GM23338 (cell line): ENCODE data around the gene EXOC6. TPM values are rescaled to one million over a fixed set of nuclear protein-coding genes. Genes with fewer than 3 reads are reported as not detected.

Experiments used
- ATAC-seq: fragments of 200-7000 bp; cut with Tn5 transposase; 3 replicates; pipeline ENCODE4 v1.9.1; 2020
- DNase-seq: peaks from one replicate; pipeline ENCODE4 v3.0.0-alpha.2; 2015; ENCODE audit warnings: low spot score
- H2AFZ ChIP-seq: fragments of 200-600 bp; sonication (generic); 2 replicates; pipeline ENCODE4 v1.8.0; 2016; ENCODE audit warnings: antibody characterized with exemption, mild to moderate bottlenecking, moderate library complexity
- H3F3A ChIP-seq: fragments of 200-600 bp; sonication (generic); replicated peaks from 2 replicates; pipeline ENCODE4 v1.8.0; 2017; ENCODE audit warnings: antibody characterized with exemption, mixed run types, low read depth
- H3K27ac ChIP-seq: fragments of 200-600 bp; sonication (generic); 2 replicates; pipeline ENCODE4 v1.6.1; 2016; ENCODE audit warnings: low read depth
- H3K27me3 ChIP-seq: fragments of 200-600 bp; sonication (generic); 2 replicates; pipeline ENCODE4 v1.8.0; 2016; ENCODE audit warnings: mild to moderate bottlenecking, mixed run types, moderate library complexity; ENCODE audit not compliant: insufficient read depth
- H3K36me3 ChIP-seq: fragments of 200-600 bp; sonication (generic); 2 replicates; pipeline ENCODE4 v1.8.0; 2016; ENCODE audit warnings: mild to moderate bottlenecking; ENCODE audit not compliant: insufficient read depth
- H3K4me1 ChIP-seq: fragments of 200-600 bp; sonication (generic); 2 replicates; pipeline ENCODE4 v1.8.0; 2016; ENCODE audit warnings: mild to moderate bottlenecking, moderate library complexity; ENCODE audit not compliant: insufficient read depth
- H3K4me2 ChIP-seq: fragments of 200-600 bp; sonication (generic); 2 replicates; pipeline ENCODE4 v1.7.1; 2017; ENCODE audit warnings: mixed run types
- H3K4me3 ChIP-seq: fragments of 200-600 bp; sonication (generic); 2 replicates; pipeline ENCODE4 v1.6.1; 2016; ENCODE audit warnings: mixed run types
- H3K79me2 ChIP-seq: fragments of 200-600 bp; sonication (generic); replicated peaks from 2 replicates; pipeline ENCODE4 v1.8.0; 2017; ENCODE audit warnings: mild to moderate bottlenecking; ENCODE audit not compliant: insufficient read depth
- H3K9me2 ChIP-seq: fragments of 200-600 bp; sonication (generic); 2 replicates; pipeline ENCODE4 v1.8.0; 2017; ENCODE audit not compliant: insufficient read depth
- H4K20me1 ChIP-seq: fragments of 200-600 bp; sonication (generic); replicated peaks from 2 replicates; pipeline ENCODE4 v1.8.0; 2017; ENCODE audit warnings: mild to moderate bottlenecking; ENCODE audit not compliant: insufficient read depth
- H3K27ac Mint-ChIP-seq: 2 replicates; pipeline ENCODE4 v1.8.0; 2020; ENCODE audit warnings: inconsistent platforms, mild to moderate bottlenecking, moderate library complexity, mixed read lengths
- H3K27me3 Mint-ChIP-seq: 3 replicates; pipeline ENCODE4 v1.8.0; 2022; ENCODE audit warnings: low read depth, mild to moderate bottlenecking, moderate library complexity, mixed read lengths, inconsistent platforms; ENCODE audit not compliant: insufficient read depth, poor library complexity
- H3K36me3 Mint-ChIP-seq: 3 replicates; pipeline ENCODE4 v1.8.0; 2021; ENCODE audit warnings: low read depth, mild to moderate bottlenecking, inconsistent platforms, moderate library complexity, mixed read lengths
- H3K4me1 Mint-ChIP-seq: 3 replicates; pipeline ENCODE4 v1.8.0; 2020; ENCODE audit warnings: mild to moderate bottlenecking, inconsistent platforms, mixed read lengths
- H3K4me3 Mint-ChIP-seq: 3 replicates; pipeline ENCODE4 v1.8.0; 2021; ENCODE audit warnings: moderate library complexity, mild to moderate bottlenecking, inconsistent platforms, mixed read lengths
- H3K9me3 Mint-ChIP-seq: 3 replicates; pipeline ENCODE4 v1.8.0; 2020; ENCODE audit warnings: moderate library complexity, mild to moderate bottlenecking, inconsistent platforms, mixed read lengths
- CREB1 ChIP-seq: fragments of 250-450 bp; sonication (Bioruptor Pico); IDR thresholded peaks from 2 replicates; pipeline ENCODE4 v1.5.0; 2020; ENCODE audit warnings: low read depth, mild to moderate bottlenecking, moderate library complexity
- CTCF ChIP-seq, 2 experiments: fragments of 200-600 bp in 1 of 2; sonication (generic) in 1 of 2; conservative IDR thresholded peaks; 2 replicates each; pipeline versions ENCODE4 v1.5.1 to v1.6.1; 2016 to 2017; ENCODE audit warnings: antibody characterized with exemption in 2 of 2, low read depth in 2 of 2, mild to moderate bottlenecking in 2 of 2, moderate library complexity in 1 of 2
- EZH2 ChIP-seq: fragments of 200-600 bp; sonication (generic); IDR thresholded peaks from one replicate; pipeline ENCODE4 v1.8.0; 2017; ENCODE audit warnings: antibody characterized with exemption, mild to moderate bottlenecking, low read depth; ENCODE audit not compliant: unreplicated experiment
- EZH2phosphoT487 ChIP-seq: fragments of 200-600 bp; sonication (generic); IDR thresholded peaks from one replicate; pipeline ENCODE4 v1.8.1; 2018; ENCODE audit warnings: antibody characterized with exemption; ENCODE audit not compliant: unreplicated experiment
- JUNB ChIP-seq: IDR thresholded peaks from one replicate; pipeline ENCODE4 v1.6.1; 2016; ENCODE audit warnings: antibody characterized with exemption; ENCODE audit not compliant: unreplicated experiment
- NANOG ChIP-seq: IDR thresholded peaks from 2 replicates; pipeline ENCODE4 v1.6.1; 2016; ENCODE audit warnings: antibody characterized with exemption, borderline replicate concordance
- POLR2AphosphoS5 ChIP-seq: IDR thresholded peaks from 2 replicates; pipeline ENCODE4 v1.6.1; 2016; ENCODE audit warnings: antibody characterized with exemption, low read depth
- STAT1 ChIP-seq: IDR thresholded peaks from one replicate; pipeline ENCODE4 v1.6.1; 2016; ENCODE audit warnings: antibody characterized with exemption; ENCODE audit not compliant: unreplicated experiment
- ZNF114 ChIP-seq: fragments of 250-450 bp; sonication (Bioruptor Pico); IDR thresholded peaks from 2 replicates; pipeline ENCODE4 v1.5.0; 2020; ENCODE audit warnings: mild to moderate bottlenecking, moderate library complexity
- ZNF331 ChIP-seq: fragments of 250-450 bp; sonication (Bioruptor Pico); IDR thresholded peaks from 2 replicates; pipeline ENCODE4 v1.5.0; 2020; ENCODE audit warnings: low read depth, mild to moderate bottlenecking, moderate library complexity
- polyA plus RNA-seq: library from polyadenylated mRNA; unstranded; fragments of >200 nt; fragmentation: Nextera tagmentation; extraction: Ambion mirVana; gene quantifications from 2 replicates; pipeline ENCODE4 v1.2.1, GENCODE V29; 2016
- total RNA-seq: library from RNA; depleted of rRNA; stranded (reverse); fragments of >200 nt; shearing (Covaris generic); gene quantifications from 2 replicates; pipeline ENCODE4 v1.2.3, GENCODE V29; 2014
- TF ChIP-seq, protein P1 (sequence below): IDR thresholded peaks from 2 replicates; pipeline ENCODE4 v1.6.1; 2016; ENCODE audit warnings: antibody characterized with exemption
- TF ChIP-seq, protein P2 (sequence below): IDR thresholded peaks from one replicate; pipeline ENCODE4 v1.6.1; 2018; ENCODE audit warnings: antibody characterized with exemption; ENCODE audit not compliant: unreplicated experiment

The EXOC6 gene
- total and polyA plus RNA-seq, 2 experiments from 2014 or later, result 5.0 to 6.0 TPM

DNA sequence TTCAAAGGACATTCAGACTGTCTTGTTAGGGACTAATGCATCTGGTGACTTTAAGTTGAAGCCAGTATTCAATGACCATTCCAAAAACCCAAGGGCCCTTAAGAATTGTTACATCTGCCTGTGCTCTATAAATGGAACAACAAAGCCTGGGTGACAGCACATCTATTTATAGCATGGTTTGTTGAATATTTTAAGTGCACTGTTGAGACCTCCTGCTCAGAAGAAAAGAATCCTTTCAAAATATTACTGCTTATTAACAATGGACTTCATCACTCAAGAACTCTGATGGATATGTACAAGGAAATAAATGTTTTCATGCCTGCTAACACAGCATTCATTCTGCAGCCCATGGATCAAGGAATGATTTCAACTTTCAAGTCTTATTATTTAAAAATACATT is 179.2 kb downstream of the EXOC6 start (continued):
- TF ChIP-seq, protein P1, sequence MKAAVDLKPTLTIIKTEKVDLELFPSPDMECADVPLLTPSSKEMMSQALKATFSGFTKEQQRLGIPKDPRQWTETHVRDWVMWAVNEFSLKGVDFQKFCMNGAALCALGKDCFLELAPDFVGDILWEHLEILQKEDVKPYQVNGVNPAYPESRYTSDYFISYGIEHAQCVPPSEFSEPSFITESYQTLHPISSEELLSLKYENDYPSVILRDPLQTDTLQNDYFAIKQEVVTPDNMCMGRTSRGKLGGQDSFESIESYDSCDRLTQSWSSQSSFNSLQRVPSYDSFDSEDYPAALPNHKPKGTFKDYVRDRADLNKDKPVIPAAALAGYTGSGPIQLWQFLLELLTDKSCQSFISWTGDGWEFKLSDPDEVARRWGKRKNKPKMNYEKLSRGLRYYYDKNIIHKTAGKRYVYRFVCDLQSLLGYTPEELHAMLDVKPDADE, result no peak
- TF ChIP-seq NANOG (no peak), CREB1 (CRISPR knock-in tag) (no peak), CTCF (conservative IDR thresholded peaks at IDR 0.05; ENCODE audit: low read depth in 2 of 2) (no peak), ZNF331 (CRISPR knock-in tag) (no peak), JUNB (no peak), POLR2AphosphoS5 (no peak), STAT1 (no peak), EZH2phosphoT487 (no peak), EZH2 (no peak), ZNF114 (CRISPR knock-in tag) (no peak)
- TF ChIP-seq, protein P2, sequence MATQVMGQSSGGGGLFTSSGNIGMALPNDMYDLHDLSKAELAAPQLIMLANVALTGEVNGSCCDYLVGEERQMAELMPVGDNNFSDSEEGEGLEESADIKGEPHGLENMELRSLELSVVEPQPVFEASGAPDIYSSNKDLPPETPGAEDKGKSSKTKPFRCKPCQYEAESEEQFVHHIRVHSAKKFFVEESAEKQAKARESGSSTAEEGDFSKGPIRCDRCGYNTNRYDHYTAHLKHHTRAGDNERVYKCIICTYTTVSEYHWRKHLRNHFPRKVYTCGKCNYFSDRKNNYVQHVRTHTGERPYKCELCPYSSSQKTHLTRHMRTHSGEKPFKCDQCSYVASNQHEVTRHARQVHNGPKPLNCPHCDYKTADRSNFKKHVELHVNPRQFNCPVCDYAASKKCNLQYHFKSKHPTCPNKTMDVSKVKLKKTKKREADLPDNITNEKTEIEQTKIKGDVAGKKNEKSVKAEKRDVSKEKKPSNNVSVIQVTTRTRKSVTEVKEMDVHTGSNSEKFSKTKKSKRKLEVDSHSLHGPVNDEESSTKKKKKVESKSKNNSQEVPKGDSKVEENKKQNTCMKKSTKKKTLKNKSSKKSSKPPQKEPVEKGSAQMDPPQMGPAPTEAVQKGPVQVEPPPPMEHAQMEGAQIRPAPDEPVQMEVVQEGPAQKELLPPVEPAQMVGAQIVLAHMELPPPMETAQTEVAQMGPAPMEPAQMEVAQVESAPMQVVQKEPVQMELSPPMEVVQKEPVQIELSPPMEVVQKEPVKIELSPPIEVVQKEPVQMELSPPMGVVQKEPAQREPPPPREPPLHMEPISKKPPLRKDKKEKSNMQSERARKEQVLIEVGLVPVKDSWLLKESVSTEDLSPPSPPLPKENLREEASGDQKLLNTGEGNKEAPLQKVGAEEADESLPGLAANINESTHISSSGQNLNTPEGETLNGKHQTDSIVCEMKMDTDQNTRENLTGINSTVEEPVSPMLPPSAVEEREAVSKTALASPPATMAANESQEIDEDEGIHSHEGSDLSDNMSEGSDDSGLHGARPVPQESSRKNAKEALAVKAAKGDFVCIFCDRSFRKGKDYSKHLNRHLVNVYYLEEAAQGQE, result no peak

DNA sequence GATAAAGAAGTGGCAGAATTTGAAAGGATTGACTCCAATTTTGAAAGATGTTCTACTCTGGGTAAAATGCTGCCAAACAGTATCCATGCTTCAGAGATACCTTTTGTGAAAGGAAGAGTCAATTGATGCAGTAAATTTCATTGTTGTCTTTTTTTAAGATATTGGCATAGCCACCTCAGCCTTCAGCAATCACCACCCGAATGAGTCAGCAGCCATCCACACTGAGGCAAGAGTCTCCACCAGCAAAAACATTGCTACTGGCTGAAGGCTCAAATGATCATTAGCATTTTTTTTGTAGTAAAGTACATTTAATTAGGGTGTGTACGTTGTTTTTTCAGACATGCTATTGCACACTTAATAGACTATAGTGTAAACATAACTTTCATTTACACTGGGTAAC is 180.6 kb downstream of the EXOC6 start:
- H3K27me3 ChIP-seq, result no peaks in the 10 kb centered on the region
- H3K9me2 ChIP-seq, result no peaks in the 10 kb centered on the region
- H3K4me1 ChIP-seq, result peaks cover 25% of the 10 kb centered on the region
- H3K36me3 Mint-ChIP-seq, result peaks cover 6% of the 10 kb centered on the region; the same call in 2 of the 3 replicates
- no peaks in the 10 kb centered on the region for H3K27me3 Mint-ChIP-seq
- peaks cover 27% of the 10 kb centered on the region for H3K4me1 Mint-ChIP-seq
- ATAC-seq (no peak), DNase-seq (no peak)
- no peaks in the 10 kb centered on the region for H3K9me3 Mint-ChIP-seq
- H3K36me3 ChIP-seq, result no peaks in the 10 kb centered on the region
- H3K4me3 ChIP-seq, result no peak overlapping the region
- H3F3A ChIP-seq, result no peaks in the 10 kb centered on the region
- no peak overlapping the region for H2AFZ ChIP-seq
- H3K27ac ChIP-seq, result no peak overlapping the region
- no peak overlapping the region for H3K4me2 ChIP-seq
- H3K79me2 ChIP-seq, result no peaks in the 10 kb centered on the region
- no peak overlapping the region for H3K4me3 Mint-ChIP-seq
- H4K20me1 ChIP-seq, result no peaks in the 10 kb centered on the region
- no peak overlapping the region for H3K27ac Mint-ChIP-seq
- TF ChIP-seq, protein P1, result no peak
- TF ChIP-seq CREB1 (CRISPR knock-in tag), result no peak
- no peak for TF ChIP-seq NANOG
- TF ChIP-seq, protein P2, result no peak
- TF ChIP-seq EZH2phosphoT487, result no peak
- TF ChIP-seq EZH2, result no peak
- no peak for TF ChIP-seq ZNF331 (CRISPR knock-in tag)
